Embryonic facial prominence (tissue), 1 donor: ENCODE data around the gene NR1I3.

ENCODE experiments used
- DNase-seq: peaks from one replicate; pipeline ENCODE4 v3.0.0-alpha.2; 2016; ENCODE audit errors: extremely low spot score

The NR1I3 gene

DNA sequence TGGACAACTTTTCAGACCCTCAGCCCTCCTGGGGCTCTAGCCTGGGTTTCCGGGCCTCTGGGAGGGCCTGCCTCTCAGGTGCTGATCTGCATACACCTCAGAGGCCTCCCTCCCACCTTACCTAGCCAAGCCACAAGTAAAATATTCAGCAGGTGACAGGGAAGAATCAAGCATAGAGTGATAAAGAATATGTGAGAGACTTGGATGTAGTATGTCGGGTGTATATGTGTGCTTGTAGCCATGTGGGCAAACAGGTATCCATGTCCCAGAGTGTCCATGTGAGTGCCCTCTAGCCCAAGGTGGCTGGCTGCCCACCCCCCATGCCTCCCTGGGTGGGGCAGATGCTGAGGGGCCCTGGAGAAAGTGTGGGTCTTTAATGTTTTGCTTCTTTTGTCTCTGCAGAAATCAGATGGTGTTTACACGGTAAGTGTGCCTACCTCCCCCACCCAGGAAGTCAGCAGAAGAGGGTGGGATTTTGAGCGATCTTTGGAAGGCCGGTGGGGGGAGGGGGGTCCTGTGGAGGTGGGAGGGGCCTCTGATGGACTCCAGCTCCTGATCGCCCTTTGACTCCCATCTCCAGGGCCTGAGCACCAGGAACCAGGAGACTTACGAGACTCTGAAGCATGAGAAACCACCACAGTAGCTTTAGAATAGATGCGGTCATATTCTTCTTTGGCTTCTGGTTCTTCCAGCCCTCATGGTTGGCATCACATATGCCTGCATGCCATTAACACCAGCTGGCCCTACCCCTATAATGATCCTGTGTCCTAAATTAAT, 19.5 kb downstream of the NR1I3 start:
- DNase-seq: no peak

DNA sequence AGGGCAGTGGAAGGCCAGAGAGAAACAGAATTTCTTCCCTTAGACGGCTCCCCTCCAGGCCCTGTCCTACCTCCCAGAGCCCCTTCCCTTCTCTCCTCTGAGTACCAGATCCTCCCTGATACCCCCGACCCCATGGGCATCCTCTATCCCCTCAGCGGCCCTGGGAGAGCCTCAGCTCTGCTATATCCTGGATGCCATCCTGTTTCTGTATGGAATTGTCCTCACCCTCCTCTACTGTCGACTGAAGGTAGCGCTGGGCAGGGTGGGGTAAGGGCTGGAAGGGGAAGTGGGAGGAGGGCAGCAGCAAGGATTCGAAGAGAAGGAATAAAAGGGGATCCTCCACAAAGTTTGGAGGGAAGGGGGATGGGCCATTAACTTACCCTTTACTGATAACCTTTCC, 20.2 kb downstream of the NR1I3 start:
- no peak for DNase-seq

DNA sequence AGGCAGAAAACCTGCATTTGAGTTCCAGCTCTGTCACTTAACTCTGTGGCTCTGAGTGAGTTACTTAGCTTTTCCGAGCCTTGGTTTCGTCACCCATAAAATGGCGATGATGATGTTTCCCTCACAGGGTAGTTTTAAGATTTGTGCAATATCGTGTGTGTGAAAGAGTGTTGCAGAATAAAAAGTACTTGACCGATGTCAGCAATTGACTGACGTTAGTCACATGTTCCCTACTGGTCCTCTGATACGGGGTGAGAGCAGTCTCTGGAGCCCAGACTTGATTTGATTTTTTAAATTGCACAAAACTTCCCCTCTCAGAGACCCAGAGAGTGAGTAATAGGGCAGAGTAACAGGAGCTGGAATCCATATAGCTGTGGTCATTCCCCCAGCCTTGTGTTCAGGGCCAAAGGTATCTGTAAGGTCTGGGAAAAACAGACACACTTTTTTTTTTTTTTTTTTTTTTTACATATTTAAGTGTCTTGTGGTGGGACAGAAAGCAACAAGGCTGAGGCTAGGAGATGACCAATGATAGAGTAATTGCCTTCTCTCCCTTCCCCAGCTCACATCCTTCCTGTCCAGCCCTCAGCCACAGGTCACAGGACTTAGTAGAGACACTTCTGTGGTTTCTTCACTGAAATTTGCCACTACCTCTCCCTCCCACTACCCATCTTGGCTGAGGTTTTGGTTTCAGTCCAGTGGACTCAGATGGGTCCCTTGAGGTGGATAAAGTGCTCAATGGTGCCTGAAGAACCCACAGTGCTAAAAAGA, 20.9 kb downstream of the NR1I3 start:
- DNase-seq: no peak

DNA sequence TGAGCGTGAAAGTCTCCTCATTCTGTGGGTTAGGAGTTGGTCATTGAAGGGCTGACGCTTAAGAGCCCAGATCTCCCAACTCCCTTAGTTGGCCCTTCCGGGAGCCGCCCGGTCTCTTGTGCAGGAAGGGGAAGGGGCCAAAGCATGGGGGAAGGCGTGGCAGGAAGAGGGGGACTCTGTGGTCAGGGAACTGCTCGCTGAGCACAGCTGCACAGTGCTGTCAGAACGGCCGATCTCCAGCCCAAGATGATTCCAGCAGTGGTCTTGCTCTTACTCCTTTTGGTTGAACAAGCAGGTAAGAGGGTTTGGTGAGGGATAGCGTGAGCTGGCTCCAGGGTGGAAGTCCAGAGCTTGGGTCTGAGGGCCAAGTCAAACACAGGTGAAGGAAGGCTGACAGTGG, 22.9 kb downstream of the NR1I3 start, which contains the start of gene FCER1G:
FCER1G (plus strand) TSS at position 220 of the 400 bp plus-strand sequence; CDS start at position 247, 27 bp downstream.
- no peak for DNase-seq

DNA sequence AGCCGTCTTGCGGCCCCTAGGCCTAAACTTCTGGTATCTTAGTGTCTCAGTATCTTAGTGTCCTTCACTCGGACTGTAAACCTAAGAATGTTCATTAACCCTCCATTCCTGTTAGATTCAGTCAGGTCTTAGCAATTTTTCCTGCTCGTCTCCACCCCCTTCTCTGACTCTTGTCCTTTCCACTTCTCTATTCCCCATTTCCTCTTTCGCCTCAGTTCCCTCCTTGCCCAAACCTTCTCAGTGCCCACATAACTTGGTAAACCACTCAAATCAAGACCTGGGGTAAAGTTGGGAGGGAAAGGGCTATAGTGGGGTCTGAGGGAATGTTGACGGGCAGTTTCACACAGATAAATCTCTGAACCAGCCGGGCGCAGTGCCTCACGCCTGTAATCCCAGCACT, 23.6 kb downstream of the NR1I3 start:
- DNase-seq: no peak

DNA sequence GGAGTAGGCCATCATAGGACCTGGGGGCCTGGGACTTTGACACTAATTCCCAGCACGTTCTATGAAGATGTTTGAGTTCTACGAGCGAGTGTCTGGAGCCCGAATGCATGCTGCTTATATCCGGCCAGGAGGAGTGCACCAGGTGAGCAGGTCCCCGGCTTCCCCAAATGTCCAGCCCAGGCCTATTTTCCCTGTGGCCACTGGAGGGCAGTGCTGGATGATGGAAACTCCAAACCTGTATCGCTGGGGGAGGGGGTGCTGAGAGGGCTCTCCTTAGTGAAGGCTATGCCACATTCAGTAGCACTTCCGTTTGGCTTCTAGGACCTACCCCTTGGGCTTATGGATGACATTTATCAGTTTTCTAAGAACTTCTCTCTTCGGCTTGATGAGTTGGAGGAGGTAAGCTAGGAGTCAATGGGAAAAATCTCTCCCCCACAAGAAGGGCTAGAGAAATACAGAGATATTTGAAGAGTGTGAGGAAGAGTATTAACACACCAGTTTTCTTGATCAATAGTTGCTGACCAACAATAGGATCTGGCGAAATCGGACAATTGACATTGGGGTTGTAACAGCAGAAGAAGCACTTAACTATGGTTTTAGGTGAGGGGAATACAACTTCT, 28.1 kb downstream of the NR1I3 start:
- no peak for DNase-seq

DNA sequence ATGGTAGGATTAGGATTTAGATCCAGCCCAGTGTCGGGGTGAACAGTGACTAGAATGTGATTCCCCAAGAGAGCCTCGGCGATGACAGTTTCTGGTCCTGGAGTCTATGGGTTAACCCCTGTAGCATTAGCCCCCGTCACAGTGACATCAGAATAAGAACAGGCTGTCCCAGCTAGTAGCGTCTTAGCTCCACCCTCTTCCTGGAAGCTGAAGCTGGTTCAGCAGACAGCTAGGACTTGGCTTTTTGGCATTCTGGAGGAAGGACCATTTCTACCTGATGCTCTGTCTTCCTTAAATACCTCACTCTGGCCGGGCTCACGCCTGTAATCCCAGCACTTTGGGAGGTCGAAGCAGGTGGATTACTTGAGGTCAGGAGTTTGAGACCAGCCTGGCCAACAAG, 30.8 kb downstream of the NR1I3 start:
- DNase-seq: no peak

DNA sequence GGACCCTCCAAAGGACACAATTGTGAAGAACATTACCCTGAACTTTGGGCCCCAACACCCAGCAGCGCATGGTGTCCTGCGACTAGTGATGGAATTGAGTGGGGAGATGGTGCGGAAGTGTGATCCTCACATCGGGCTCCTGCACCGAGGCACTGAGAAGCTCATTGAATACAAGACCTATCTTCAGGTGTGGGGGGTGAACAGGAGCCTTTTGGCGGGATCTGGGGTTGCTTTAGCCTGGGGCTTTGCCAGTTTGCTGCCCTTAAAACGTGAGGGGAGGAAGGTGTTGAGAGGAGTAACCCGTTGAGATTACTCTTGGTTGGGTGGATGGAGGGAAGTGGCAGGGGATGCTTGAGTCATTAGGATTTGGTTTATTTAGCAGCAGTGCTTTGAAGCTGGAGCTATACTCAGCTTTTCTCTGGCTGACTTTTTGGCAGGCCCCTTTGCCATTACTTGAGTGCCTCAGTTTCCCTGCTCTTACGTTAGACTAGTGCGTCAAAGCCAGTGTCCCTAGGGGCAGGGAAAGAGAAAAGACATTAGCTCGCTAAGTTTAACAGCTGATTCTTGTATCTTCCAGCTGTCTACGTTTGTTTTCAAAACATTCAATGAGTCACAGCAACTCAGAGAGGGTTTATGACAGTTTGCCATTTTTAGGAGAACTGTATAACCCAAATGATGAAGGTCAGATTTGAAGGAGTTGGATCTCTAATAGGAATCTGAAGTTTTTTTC, 31.4 kb downstream of the NR1I3 start:
- no peak for DNase-seq

DNA sequence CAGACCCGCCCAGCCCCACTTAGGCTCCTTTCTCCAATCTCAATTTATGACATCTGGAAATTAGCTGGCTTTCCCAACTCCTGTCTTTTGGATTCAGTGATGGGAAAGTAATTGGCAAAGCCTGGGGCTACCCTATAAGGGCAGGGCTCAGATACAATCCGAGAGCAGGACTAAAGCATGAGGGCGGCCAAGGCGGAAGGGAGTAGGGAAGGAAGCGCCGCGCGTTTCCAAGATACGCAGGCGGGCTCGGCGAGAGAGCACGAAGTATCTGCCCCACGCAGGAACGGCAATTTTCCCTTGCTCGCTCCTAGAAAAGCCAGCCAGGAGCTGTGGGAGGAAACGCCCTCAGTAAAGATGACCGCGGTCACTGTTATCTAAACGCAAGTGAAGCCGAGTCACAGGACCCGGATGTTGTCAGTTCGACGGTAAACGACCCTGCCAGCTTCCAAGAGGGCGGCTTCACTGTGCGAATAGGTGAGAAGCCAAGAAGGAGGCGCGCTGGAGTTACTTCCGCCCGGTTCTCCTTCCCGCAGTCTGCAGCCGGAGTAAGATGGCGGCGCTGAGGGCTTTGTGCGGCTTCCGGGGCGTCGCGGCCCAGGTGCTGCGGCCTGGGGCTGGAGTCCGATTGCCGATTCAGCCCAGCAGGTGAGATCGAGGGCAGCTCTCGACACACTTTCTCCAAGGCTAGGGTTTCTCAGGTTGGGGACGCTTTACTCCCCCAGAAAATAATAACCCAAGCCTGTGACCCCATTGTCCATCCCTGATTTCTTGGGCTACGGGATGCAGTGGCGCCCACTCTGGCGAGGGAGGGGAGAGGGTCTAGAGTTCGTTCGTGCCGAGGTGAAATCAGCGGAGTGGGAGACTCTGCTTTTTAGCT, 35.9 kb downstream of the NR1I3 start, which contains the start of gene NDUFS2:
NDUFS2 (plus strand) TSS at position 532 of the 877 bp plus-strand sequence; CDS start at position 551, 19 bp downstream.
- peak; percentile 98 for DNase-seq

DNA sequence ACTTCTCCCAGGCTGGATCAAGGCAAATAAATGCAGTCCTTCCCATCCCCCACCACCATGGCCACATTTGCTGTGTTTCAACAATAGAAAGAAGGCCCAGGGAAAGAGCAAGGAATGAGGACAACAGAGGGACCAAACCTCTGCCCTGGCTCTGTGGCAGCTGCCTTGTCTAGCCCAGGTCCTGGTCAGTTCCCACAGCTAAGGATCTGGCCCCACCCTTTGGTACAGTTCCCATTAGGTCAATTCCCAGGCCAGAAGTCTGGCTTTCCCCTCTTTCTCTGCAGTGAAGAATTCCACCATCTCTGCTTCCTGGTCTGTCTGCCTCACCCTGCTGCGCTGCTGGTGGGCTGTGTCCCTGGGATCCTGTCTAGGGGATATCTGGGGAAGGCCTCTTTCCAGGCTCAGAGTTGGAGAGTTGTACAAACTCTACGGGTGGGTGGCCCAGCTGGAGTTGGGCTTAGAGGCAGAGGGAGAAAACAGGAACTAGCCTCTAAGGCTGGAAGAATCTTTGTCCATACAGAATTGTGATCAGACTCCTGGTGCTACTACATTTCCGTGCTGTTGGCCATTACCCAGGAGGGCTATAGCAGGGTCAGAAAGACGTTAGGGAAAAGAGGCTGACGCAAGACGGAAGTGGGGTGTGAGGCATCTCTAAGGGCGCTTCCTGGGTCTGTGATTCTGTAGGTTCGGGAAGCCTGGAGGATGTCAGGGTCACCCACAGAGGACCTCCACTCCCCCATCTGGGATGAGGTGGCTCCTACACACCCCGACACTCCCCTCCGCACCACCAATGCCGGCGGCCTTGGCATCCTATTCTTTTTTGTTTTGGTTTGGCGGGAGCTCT, 36.8 kb downstream of the NR1I3 start:
- DNase-seq: no peak

DNA sequence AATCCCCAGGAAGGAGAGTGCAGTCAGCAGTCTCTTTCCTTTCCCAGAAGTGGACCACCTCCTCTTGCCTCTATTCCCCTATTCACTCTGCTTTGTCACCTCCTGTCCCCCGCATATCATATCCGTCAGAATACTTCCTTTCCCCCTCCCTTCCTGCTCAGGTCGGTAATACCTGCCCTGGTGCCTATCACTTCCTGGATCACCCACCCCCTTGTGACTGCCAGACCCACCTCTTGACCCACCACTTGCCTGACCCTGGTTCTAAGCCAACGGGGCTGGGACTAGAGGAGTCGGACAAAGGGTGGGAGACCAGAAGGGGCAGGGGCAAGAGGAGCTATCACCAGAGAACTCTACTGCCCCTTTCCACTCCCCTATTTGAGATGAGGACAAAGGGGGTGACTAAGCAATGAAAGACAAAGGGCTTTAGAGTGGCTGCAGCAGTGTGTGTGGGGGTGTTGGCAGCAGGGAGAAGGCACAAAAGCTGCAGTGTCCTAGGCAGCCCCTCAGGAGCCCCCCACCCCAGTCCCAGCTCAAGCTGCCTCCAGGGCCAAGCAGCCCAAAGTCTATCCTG, 37.5 kb downstream of the NR1I3 start:
- DNase-seq: no peak

DNA sequence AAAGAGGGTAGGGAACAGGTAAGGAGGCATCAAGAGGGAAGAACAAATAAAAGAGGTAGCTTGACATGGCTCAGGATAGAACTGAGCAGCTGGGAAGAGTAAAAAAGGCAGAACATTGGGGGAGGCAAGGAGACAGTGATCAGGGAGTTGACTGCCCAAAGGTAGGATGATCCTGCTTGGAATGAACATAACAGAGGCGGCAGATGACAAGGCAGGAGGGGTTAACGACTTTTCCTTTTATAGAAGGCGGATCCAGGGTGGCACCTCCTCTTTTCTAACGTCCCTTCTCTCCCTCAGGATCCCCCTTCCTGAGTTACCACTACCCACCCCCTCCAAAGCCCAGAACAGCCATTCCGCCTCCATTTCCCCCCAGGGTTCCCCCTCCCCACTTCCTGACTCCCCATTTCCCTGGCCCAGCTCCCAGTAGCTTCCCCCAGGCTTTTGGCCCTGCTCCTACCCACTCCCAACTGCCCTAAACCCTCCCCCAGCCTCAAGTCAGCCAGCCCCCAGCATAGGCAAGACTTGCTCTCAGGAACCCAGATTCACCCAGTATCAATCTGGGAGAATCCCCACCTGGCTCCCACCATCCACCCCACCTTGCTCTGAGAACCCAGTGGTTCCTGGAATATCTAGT, 38.4 kb downstream of the NR1I3 start:
- DNase-seq: no peak

DNA sequence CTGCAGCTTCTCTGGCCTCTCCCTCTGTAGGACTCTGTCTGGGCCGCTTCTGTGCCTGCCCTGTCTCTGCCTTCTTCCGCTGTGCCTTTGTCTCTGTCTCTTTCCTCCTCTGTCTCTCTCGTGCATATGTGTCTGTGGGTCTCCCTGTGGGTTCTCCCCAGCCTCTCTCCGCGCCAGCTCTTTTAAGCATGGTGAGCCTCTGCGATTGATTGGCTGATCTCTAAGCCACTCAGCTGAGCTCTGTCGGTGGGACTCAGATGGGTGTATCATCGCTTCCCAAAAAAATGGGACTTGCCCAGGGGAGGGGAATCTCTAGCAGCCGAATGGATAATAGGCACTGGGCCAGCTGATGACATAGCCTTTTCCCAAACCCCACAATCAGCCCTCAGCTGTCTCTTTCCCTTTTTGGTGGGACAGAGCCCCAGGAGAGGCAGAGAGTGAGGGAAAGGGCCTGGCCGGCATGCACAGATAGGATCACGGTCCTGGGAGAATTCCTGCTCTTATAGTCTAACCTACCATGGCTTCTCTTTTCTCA, 39.0 kb downstream of the NR1I3 start, which contains the start of gene ADAMTS4:
ADAMTS4 (minus strand) TSS at position 158 of the 535 bp plus-strand sequence. CDS start 427 bp downstream, outside the sequence.
- DNase-seq: peak; percentile 77

DNA sequence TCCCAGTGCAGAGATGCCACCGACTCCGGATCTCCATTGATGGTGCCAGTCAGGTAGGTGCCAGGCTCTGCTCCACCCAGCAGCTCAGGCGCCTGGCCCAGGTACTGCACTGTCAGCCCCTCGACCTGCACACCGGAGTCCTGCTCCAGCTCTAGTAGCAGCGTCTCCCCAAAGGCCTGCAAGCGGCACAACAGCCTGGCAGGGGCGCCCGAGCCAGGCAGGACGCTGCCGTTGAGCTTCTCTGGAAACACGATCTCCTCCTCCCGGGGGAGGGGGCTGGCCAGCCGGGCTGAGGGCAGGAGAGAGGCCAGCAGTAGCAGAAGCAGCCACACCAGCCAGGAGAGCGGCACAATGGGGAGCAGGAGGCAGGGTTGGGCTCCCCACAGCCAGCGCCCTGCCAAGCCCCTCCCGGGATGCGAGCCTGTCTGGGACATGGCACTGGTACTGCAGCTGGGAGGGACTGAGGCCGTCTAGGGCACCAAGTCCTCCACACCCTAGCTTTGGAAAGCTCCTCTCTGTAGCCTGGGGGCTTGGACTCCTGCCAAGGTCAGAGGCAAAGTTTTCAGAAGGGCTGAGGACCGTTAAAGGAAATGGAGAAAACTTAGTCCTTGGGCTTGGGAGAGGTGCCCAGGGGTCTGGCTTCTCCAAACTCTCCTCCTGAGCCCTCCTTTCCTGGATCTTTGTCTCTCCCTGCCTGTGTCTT, 39.7 kb downstream of the NR1I3 start:
- no peak for DNase-seq

DNA sequence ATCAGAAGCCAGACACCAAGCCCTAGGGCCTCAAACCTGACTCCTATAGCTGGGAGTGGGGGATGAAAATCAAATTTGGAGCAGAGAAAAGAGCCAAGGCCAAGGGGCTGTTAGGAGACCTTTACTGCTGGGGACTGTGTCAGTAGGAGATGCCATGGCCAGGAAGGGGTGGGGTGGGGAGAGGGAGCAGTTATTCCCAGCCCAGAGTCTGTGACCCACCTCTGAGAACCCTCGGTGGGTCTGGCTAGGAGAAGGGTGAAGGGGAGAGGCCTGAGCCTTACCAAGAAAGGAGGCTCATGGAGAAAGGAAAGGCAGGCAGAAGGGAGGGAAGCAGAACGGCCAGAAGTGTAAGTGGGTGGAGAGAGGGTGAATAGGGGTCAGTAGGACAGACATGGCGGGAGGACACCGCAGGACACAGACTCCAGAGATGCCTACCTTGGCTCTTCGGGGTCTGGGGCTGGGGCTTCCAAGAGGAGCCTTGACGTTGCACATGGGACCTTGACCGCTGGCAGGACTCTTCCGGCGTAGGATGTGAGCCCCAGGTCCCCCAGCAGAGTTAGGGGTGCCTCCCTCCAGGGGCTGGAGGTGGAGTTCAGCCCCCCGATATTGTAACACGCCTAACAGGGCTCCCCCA, 40.3 kb downstream of the NR1I3 start:
- DNase-seq: no peak

DNA sequence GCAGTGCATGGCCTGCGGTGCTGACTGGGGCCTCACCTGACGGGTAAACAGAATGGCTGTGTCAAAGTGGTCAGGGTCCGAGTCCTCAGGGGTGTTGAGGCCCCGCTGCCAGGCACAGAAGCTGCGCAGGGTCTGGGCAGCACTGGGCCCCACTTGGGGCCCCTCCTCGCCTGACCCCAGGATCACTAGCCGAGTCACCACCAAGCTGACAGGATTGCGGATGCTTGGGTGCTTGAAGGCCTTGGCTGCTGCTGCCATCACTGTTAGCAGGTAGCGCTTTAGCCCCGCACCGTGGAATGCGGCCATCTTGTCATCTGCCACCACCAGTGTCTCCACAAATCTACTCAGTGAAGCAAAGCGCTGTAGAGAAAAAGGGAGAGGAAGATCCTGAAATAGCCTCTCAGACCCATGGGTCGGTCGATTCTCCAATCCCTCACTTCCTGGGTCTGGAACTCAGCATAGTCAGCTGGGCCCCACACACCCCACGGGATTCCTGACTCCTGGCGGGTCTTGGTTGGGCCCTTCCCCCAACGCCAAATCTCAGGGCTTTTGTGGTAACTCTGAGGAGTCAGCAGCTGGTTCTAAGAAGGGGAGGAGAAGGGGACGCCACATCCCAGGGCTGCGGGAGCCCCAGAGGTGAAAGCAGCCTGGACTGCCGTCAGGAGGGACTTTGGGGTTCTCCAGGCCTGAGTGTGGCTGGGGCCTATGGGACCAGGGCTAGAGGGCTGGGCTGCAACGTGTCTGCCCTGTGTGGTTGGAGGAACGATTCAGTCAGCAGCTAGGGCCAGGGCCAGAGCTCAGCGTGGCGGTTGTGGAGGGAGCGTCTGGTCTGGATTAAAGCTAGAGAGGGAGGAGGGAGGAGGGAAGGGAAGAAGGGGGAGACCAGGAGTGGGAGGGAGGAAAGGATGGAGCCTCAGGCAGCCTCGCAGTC, 41.2 kb downstream of the NR1I3 start:
- peak; percentile 70 for DNase-seq
